Uterus (tissue), 4 donors: ENCODE results near the gene KLK7. TPM values are rescaled to one million over a fixed set of nuclear protein-coding genes. Genes with fewer than 3 reads are reported as not detected.

Experiments used
- DNase-seq, 2 donors: peaks; one replicate each; pipeline ENCODE4 v3.0.0-alpha.2; 2019 to 2020
- H3K27ac ChIP-seq, 2 donors: fragments of 200-600 bp; sonication (generic); 1 replicate in 1 of 2; 2 replicates in 1 of 2; pipeline ENCODE4 v1.5.1; 2016 to 2018
- H3K27me3 ChIP-seq, 2 donors: fragments of 200-600 bp; sonication (generic); one replicate each; pipeline ENCODE4 v1.5.1; 2018 to 2019; ENCODE audit warnings: control low read depth in 1 of 2
- H3K36me3 ChIP-seq, 2 donors: fragments of 200-600 bp; sonication (generic); one replicate each; pipeline ENCODE4 v1.5.1; 2019; ENCODE audit warnings: control low read depth in 1 of 2
- H3K4me1 ChIP-seq, 2 donors: fragments of 200-600 bp; sonication (generic); one replicate each; pipeline ENCODE4 v1.5.1; 2018 to 2019; ENCODE audit warnings: control low read depth in 1 of 2
- H3K4me3 ChIP-seq, 2 donors: fragments of 200-600 bp; sonication (generic); 1 replicate in 1 of 2; 2 replicates in 1 of 2; pipeline ENCODE4 v1.5.1; 2018 to 2019; ENCODE audit warnings: mild to moderate bottlenecking in 1 of 2
- H3K9me3 ChIP-seq, 2 donors: fragments of 200-600 bp; sonication (generic); one replicate each; pipeline ENCODE4 v1.5.1; 2019; ENCODE audit warnings: control low read depth in 1 of 2
- POLR2A ChIP-seq, 2 donors: fragments of 450-650 bp; IDR thresholded peaks; one replicate each; pipeline ENCODE4 v1.6.1; 2016; ENCODE audit warnings: antibody characterized with exemption in 2 of 2, mild to moderate bottlenecking in 1 of 2, moderate library complexity in 1 of 2
- intact Hi-C: fragments of 100-400 bp; cut with DNase I; formaldehyde crosslinking; loops from one replicate; pipeline ENCODE4 v1.15.1; 2023; ENCODE audit warnings: low total_unique reads
- total RNA-seq, 4 donors: library from RNA; depleted of rRNA in 3 of 4; stranded (reverse); fragments of >200 nt in 3 of 4; gene quantifications; one replicate each; pipeline versions ENCODE4 v1.1.0 to v1.2.4, GENCODE V29; 2014 to 2023
- TF ChIP-seq, protein P1 (sequence below), 4 experiments: fragments of 200-600 bp in 2 of 4; fragments of 450-650 bp in 2 of 4; sonication (generic) in 2 of 4; IDR thresholded peaks; one replicate each; pipeline ENCODE4 v1.5.1; 2016 to 2019; ENCODE audit warnings: antibody characterized with exemption in 4 of 4, mild to moderate bottlenecking in 2 of 4, moderate library complexity in 1 of 4
- donor health status: DM: yes; HTN: yes; CAD: no.

The KLK7 gene
- total RNA-seq, 4 donors from 2014 or later, result 0.14 to 1.1 TPM; not detected in 2

DNA sequence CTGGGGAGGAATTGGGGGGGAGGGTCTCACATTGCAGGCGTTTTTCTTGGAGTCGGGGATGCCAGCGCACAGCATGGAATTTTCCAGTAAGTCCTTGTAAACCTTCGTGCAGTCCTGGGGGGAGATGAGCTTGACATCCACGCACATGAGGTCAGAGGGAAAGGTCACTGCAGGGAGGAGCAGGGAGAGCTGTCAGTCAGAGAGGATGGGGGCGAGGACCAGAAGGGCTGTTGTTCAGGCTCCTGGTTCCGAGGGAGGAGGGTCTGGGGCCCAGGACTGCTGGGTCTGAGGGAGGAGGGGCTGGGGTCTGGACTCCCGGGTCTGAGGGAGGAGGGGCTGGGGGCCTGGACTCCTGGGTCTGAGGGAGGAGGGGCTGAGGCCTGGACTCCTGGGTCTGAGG is 4.0 kb downstream of the KLK7 start:
- H3K27me3 ChIP-seq, result peaks cover 0 to 4% of the 10 kb centered on the region in 2 donors
- intact Hi-C loops, result no loop called here
- H3K27ac ChIP-seq, result no peak overlapping the region
- no peaks in the 10 kb centered on the region for H3K36me3 ChIP-seq
- no peak for DNase-seq
- H3K4me3 ChIP-seq, result no peak overlapping the region
- no peaks in the 10 kb centered on the region for H3K4me1 ChIP-seq
- no peaks in the 10 kb centered on the region for H3K9me3 ChIP-seq
- TF ChIP-seq POLR2A (IDR thresholded peaks at IDR 0.05), result no peak
- TF ChIP-seq, protein P1, sequence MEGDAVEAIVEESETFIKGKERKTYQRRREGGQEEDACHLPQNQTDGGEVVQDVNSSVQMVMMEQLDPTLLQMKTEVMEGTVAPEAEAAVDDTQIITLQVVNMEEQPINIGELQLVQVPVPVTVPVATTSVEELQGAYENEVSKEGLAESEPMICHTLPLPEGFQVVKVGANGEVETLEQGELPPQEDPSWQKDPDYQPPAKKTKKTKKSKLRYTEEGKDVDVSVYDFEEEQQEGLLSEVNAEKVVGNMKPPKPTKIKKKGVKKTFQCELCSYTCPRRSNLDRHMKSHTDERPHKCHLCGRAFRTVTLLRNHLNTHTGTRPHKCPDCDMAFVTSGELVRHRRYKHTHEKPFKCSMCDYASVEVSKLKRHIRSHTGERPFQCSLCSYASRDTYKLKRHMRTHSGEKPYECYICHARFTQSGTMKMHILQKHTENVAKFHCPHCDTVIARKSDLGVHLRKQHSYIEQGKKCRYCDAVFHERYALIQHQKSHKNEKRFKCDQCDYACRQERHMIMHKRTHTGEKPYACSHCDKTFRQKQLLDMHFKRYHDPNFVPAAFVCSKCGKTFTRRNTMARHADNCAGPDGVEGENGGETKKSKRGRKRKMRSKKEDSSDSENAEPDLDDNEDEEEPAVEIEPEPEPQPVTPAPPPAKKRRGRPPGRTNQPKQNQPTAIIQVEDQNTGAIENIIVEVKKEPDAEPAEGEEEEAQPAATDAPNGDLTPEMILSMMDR (IDR thresholded peaks at IDR 0.05), result no peak

DNA sequence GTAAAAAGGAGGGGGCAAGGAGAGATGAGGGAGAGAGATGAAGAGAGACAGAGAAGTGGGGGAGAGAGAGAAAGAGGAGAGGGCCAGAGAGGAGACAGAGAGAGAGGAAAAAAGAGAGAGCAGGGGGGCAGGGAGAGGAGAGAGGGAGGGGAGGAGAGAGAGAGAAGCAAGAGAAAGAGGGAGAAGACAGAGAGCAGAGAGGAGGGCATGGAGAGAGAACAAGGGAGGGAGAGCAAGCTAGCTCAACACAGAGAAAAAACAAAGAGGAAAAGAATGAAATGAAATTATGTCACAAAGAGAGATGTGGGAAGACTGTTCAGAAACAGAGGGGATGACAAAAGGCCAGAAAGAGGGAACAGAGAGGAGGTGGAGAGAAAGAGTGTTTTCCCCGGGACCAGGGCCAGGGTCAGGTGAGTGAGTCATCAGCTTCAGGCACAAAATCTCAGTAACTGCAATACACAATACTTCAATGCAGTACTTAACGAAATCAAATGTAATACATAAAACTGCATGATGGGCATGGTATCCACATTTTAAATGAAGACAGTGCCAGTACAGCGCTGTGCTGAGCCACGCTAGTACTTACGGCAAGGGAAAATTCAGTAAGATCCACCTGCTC is 4.8 kb downstream of the KLK7 start:
- H3K27me3 ChIP-seq, result no peaks in the 10 kb centered on the region
- no peak for TF ChIP-seq POLR2A (IDR thresholded peaks at IDR 0.05)
- TF ChIP-seq, protein P1 (IDR thresholded peaks at IDR 0.05), result no peak

DNA sequence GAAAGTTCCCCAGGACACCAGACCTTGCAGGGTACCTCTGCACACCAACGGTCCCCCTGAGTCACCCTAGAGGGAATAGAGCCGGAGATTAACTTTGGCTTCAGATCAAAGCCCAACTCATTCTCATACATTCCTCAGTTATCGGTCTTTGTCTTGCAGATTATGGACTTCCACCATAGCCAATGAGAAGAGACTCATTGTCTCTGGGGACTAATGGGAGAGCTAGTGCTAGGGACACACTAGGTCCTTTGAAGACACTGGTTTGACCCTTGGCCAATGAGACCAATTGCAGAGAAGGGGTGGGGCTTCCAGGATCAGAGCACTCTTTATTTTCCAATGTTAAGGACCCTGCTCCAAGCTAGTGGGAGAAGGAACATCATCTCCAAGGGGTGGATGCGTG is 6.1 kb downstream of the KLK7 start:
- Histone ChIP-seq H3K9me3 (no peaks in the 10 kb centered on the region), H3K4me1 (no peaks in the 10 kb centered on the region), H3K4me3 (no peak overlapping the region), H3K36me3 (no peaks in the 10 kb centered on the region), H3K27me3 (no peaks in the 10 kb centered on the region), H3K27ac (no peak overlapping the region)
- intact Hi-C loops, result no loop called here
- TF ChIP-seq POLR2A (IDR thresholded peaks at IDR 0.05), result no peak
- TF ChIP-seq, protein P1 (IDR thresholded peaks at IDR 0.05), result no peak
- DNase-seq, result no peak

More for the DNA sequence above, 4.8 kb downstream of the KLK7 start:
- Histone ChIP-seq H3K27ac (no peak overlapping the region), H3K36me3 (no peaks in the 10 kb centered on the region), H3K4me1 (no peaks in the 10 kb centered on the region), H3K9me3 (no peaks in the 10 kb centered on the region), H3K4me3 (no peak overlapping the region)
- no peak for DNase-seq
- intact Hi-C loops, result no loop called here

DNA sequence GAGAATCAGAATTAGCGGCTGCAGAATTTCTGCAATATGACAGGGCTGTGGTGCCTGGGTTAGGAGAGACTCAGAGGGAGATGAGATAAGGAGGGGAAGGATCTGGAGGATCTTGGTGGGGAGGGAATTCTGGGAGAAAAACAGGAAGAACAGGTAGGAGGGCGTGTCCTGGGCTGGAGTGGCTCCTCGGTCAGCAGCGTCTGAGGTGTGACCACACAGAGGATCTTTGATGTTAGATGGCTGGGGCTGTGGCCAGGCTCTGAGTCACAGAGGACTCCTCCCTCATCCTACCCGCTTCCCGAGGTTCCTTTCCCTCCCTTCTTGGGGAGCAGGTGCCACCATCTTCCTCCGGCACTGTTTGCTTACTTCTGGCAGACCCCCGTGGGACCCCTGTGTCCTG is 8.0 kb downstream of the KLK7 start:
- Histone ChIP-seq H3K36me3 (no peaks in the 10 kb centered on the region), H3K9me3 (no peaks in the 10 kb centered on the region), H3K4me1 (no peaks in the 10 kb centered on the region), H3K27me3 (no peaks in the 10 kb centered on the region), H3K4me3 (no peak overlapping the region), H3K27ac (no peak overlapping the region)
- intact Hi-C loops, result no loop called here
- TF ChIP-seq, protein P1 (IDR thresholded peaks at IDR 0.05), result no peak
- TF ChIP-seq POLR2A (IDR thresholded peaks at IDR 0.05), result no peak
- no peak for DNase-seq

DNA sequence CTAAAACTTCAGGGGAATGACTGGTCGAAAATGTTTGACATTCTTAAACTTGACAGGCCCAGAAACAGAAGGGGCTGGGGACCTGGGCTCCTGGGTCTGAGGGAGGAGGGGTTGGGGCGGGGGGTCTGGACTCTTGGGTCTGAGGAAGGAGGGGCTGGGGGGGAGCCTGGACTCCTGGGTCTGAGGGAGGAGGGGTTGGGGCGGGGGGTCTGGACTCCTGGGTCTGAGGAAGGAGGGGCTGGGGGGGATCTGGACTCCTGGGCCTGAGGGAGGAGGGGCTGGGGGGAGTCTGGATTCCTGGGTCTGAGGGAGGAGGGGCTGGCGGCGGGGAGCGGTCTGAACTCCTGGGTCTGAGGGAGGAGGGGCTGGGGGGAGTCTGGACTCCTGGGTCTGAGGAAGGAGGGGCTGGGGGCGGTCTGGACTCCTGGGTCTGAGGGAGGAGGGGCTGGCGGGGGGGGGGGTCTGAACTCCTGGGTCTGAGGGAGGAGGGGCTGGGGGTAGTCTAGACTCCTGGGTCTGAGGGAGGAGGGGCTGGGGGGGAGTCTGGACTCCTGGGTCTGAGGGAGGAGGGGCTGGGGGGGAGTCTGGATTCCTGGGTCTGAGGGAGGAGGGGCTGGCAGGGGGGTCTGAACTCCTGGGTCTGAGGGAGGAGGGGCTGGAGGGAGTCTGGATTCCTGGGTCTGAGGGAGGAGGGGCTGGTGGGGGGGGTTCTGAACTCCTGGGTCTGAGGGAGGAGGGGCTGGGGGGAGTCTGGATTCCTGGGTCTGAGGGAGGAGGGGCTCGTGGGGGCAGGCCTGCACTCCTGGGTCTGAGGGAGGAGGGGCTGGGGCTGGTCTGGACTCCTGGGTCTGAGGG is 8.8 kb downstream of the KLK7 start:
- H3K36me3 ChIP-seq, result no peaks in the 10 kb centered on the region
- no peaks in the 10 kb centered on the region for H3K4me1 ChIP-seq
- no peaks in the 10 kb centered on the region for H3K27me3 ChIP-seq
- DNase-seq, result no peak
- intact Hi-C loops, result no loop called here
- TF ChIP-seq, protein P1 (IDR thresholded peaks at IDR 0.05), result no peak
- no peak for TF ChIP-seq POLR2A (IDR thresholded peaks at IDR 0.05)
- no peaks in the 10 kb centered on the region for H3K9me3 ChIP-seq
- H3K27ac ChIP-seq, result no peak overlapping the region
- no peak overlapping the region for H3K4me3 ChIP-seq
